ENCODE data around the gene ATG2B.

GRCh38 chr14:96277890-96278289 is 85.3 kb downstream of the ATG2B start:
- no peak for TF ChIP-seq CTCF (IDR thresholded peaks at IDR 0.05)
- no peak for TF ChIP-seq EZH2 (IDR thresholded peaks at IDR 0.05; ENCODE audit: borderline replicate concordance, insufficient read depth, low read depth, low read length, poor library complexity, severe bottlenecking)
